HepG2 (cell line): ENCODE data around the gene CSPG5. TPM values are rescaled to one million over a fixed set of nuclear protein-coding genes. Genes with fewer than 3 reads are reported as not detected.

Experiments used
- ATAC-seq: fragments of 200-7000 bp; cut with Tn5 transposase; 3 replicates; pipeline ENCODE4 v1.9.1; 2020; ENCODE audit warnings: mild to moderate bottlenecking, moderate library complexity
- BruUV-seq: library from RNA; stranded (reverse); fragments of 400-500 nt; replicated peaks from 2 replicates; lab custom pipeline; 2021; lab: Mats Ljungman, UMichigan
- CTCF ChIA-PET: fragments of 300-600 bp; formaldehyde crosslinking; extraction: SDS; loops from one replicate; lab custom pipeline; 2021; ENCODE audit warnings: low total read pairs, inconsistent platforms, low intra/inter-chr PET ratio; lab: Yijun Ruan, JAX
- POLR2A ChIA-PET: fragments of 350-600 bp; sonication (Branson Sonifier 250); formaldehyde crosslinking; loops from one replicate; lab custom pipeline; 2020; ENCODE audit warnings: antibody characterized with exemption, inconsistent platforms; lab: Yijun Ruan, JAX
- DNase-seq: peaks from one replicate; pipeline ENCODE4 v3.0.0-alpha.2; 2015; ENCODE audit warnings: low spot score
- FAIRE-seq: peaks from 3 replicates; lab custom pipeline; 2011; peaks lifted over from hg19 to GRCh38; lab: Jason Lieb, UNC
- H2AFZ ChIP-seq: one replicate; pipeline ENCODE4 v1.6.1; 2011; ENCODE audit warnings: low read length, inconsistent platforms
- H3K27ac ChIP-seq: fragments of 300-600 bp; 3 replicates; pipeline ENCODE4 v1.8.0; 2011; ENCODE audit warnings: mixed run types, mild to moderate bottlenecking, mixed read lengths, low read length, inconsistent platforms; ENCODE audit not compliant: insufficient read depth; ENCODE audit errors: extremely low read length
- H3K27me3 ChIP-seq, 2 experiments: fragments of 200-600 bp in 1 of 2; 2 replicates in 1 of 2; 3 replicates in 1 of 2; pipeline versions ENCODE4 v1.6.0 to v1.8.0; 2011; ENCODE audit warnings: low read length in 2 of 2, mild to moderate bottlenecking in 2 of 2, moderate library complexity in 2 of 2, inconsistent platforms in 1 of 2; ENCODE audit not compliant: insufficient read depth in 2 of 2, control insufficient read depth in 1 of 2
- H3K36me3 ChIP-seq, 2 experiments: fragments of 200-600 bp in 1 of 2; replicated peaks in 1 of 2; 2 replicates in 1 of 2; 3 replicates in 1 of 2; pipeline versions ENCODE4 v1.5.1 to v1.8.0; 2011; ENCODE audit warnings: low read length in 2 of 2, inconsistent platforms in 1 of 2; ENCODE audit not compliant: insufficient read depth in 2 of 2, control insufficient read depth in 1 of 2
- H3K4me1 ChIP-seq: 2 replicates; pipeline ENCODE4 v1.5.1; 2012; ENCODE audit warnings: low read length, inconsistent platforms; ENCODE audit not compliant: insufficient read depth
- H3K4me2 ChIP-seq: 2 replicates; pipeline ENCODE4 v1.6.0; 2011; ENCODE audit warnings: low read depth, low read length, inconsistent platforms
- H3K4me3 ChIP-seq, 3 experiments: fragments of 200-600 bp in 1 of 3; sonication (generic), shearing (Covaris generic) in 1 of 3; replicated peaks in 1 of 3; 2 replicates each; pipeline ENCODE4 v1.5.1; 2011 to 2016; ENCODE audit warnings: low read length in 3 of 3, inconsistent platforms in 2 of 3, low read depth in 2 of 3, mild to moderate bottlenecking in 2 of 3, control low read depth in 1 of 3, mixed read lengths in 1 of 3; ENCODE audit not compliant: insufficient read depth in 1 of 3
- H3K79me2 ChIP-seq: one replicate; pipeline ENCODE4 v1.6.1; 2011; ENCODE audit warnings: low read length, inconsistent platforms; ENCODE audit not compliant: insufficient read depth
- H3K9ac ChIP-seq: 2 replicates; pipeline ENCODE4 v1.6.0; 2011; ENCODE audit warnings: mild to moderate bottlenecking, low read depth, low read length, inconsistent platforms; ENCODE audit not compliant: insufficient read depth
- H3K9me3 ChIP-seq: 2 replicates; pipeline ENCODE4 v1.5.1; 2012; ENCODE audit warnings: mild to moderate bottlenecking, low read length
- H4K20me1 ChIP-seq: 2 replicates; pipeline ENCODE4 v1.6.0; 2011; ENCODE audit warnings: inconsistent platforms, mild to moderate bottlenecking, low read length, moderate library complexity; ENCODE audit not compliant: insufficient read depth
- CENPX ChIP-seq: sonication (generic); formaldehyde crosslinking; IDR thresholded peaks from 2 replicates; pipeline ENCODE4 v1.9.0; 2021; ENCODE audit warnings: mild to moderate bottlenecking, missing genetic modification reagents, moderate library complexity
- FOXO4 ChIP-seq: sonication (generic); formaldehyde crosslinking; conservative IDR thresholded peaks from 2 replicates; pipeline ENCODE4 v1.8.1; 2023; ENCODE audit warnings: missing genetic modification reagents
- HOXA3 ChIP-seq: sonication (generic); formaldehyde crosslinking; IDR thresholded peaks from 2 replicates; pipeline ENCODE4 v1.5.0; 2020; ENCODE audit warnings: missing genetic modification reagents
- IRF2 ChIP-seq: IDR thresholded peaks from 2 replicates; pipeline ENCODE4 v1.6.1; 2018; ENCODE audit warnings: missing genetic modification reagents, missing compliant biosample characterization
- KAT2B ChIP-seq: fragments of 150-350 bp; IDR thresholded peaks from 2 replicates; pipeline ENCODE4 v1.6.1; 2014; ENCODE audit warnings: low read depth, low read length, borderline replicate concordance
- KLF12 ChIP-seq: sonication (generic); formaldehyde crosslinking; IDR thresholded peaks from 2 replicates; pipeline ENCODE4 v1.4.0; 2020; ENCODE audit warnings: missing genetic modification reagents, borderline replicate concordance
- NR2F1 ChIP-seq, 2 experiments: fragments of 450-650 bp in 1 of 2; formaldehyde crosslinking in 1 of 2; IDR thresholded peaks; 2 replicates each; pipeline versions ENCODE4 v1.5.0 to v1.6.1; 2016 to 2020; ENCODE audit warnings: mild to moderate bottlenecking in 1 of 2, missing compliant biosample characterization in 1 of 2, missing genetic modification reagents in 1 of 2, moderate library complexity in 1 of 2
- PHF21A ChIP-seq: sonication (generic); formaldehyde crosslinking; IDR thresholded peaks from 2 replicates; pipeline ENCODE4 v1.5.0; 2020; ENCODE audit warnings: mild to moderate bottlenecking, missing genetic modification reagents
- SALL1 ChIP-seq: sonication (generic); formaldehyde crosslinking; IDR thresholded peaks from 2 replicates; pipeline ENCODE4 v1.8.0; 2022; ENCODE audit warnings: mild to moderate bottlenecking, missing genetic modification reagents
- SMAD1 ChIP-seq: sonication (generic); formaldehyde crosslinking; IDR thresholded peaks from 2 replicates; pipeline ENCODE4 v1.4.0; 2020; ENCODE audit warnings: missing genetic modification reagents, low read depth, mild to moderate bottlenecking, borderline replicate concordance
- TEAD2 ChIP-seq: sonication (generic); formaldehyde crosslinking; IDR thresholded peaks from 2 replicates; pipeline ENCODE4 v1.9.0; 2021; ENCODE audit warnings: missing genetic modification reagents
- TEAD3 ChIP-seq: optimal IDR thresholded peaks from 2 replicates; pipeline ENCODE3; 2016; ENCODE audit warnings: borderline replicate concordance
- ZFP36L2 ChIP-seq: sonication (generic); formaldehyde crosslinking; IDR thresholded peaks from 2 replicates; pipeline ENCODE4 v1.4.0; 2020; ENCODE audit warnings: missing genetic modification reagents
- ZNF275 ChIP-seq: sonication (generic); formaldehyde crosslinking; IDR thresholded peaks from 2 replicates; pipeline ENCODE4 v1.8.0; 2022; ENCODE audit warnings: missing genetic modification reagents, mild to moderate bottlenecking, inconsistent platforms, borderline replicate concordance
- ZNF44 ChIP-seq: sonication (generic); formaldehyde crosslinking; IDR thresholded peaks from 2 replicates; pipeline ENCODE4 v1.5.1; 2020; ENCODE audit warnings: mild to moderate bottlenecking, missing genetic modification reagents
- ZNF546 ChIP-seq: sonication (generic); formaldehyde crosslinking; conservative IDR thresholded peaks from 2 replicates; pipeline ENCODE4 v1.8.1; 2023; ENCODE audit warnings: mild to moderate bottlenecking, missing genetic modification reagents
- ZNF563 ChIP-seq: sonication (generic); formaldehyde crosslinking; IDR thresholded peaks from 2 replicates; pipeline ENCODE4 v1.8.0; 2022; ENCODE audit warnings: mild to moderate bottlenecking, moderate library complexity, missing genetic modification reagents
- ZNF607 ChIP-seq: sonication (generic); formaldehyde crosslinking; IDR thresholded peaks from 2 replicates; pipeline ENCODE4 v1.5.1; 2020; ENCODE audit warnings: missing genetic modification reagents, mild to moderate bottlenecking, borderline replicate concordance
- ZNF749 ChIP-seq: sonication (generic); formaldehyde crosslinking; IDR thresholded peaks from 2 replicates; pipeline ENCODE4 v1.8.0; 2022; ENCODE audit warnings: mild to moderate bottlenecking, missing genetic modification reagents, moderate library complexity, borderline replicate concordance
- ZNF883 ChIP-seq: sonication (generic); formaldehyde crosslinking; IDR thresholded peaks from 2 replicates; pipeline ENCODE4 v1.5.1; 2020; ENCODE audit warnings: mild to moderate bottlenecking, missing genetic modification reagents; ENCODE audit errors: not compliant biosample characterization
- WGBS: methylation state at CpG from one replicate; pipeline ENCODE4 v1.1.6; 2017; ENCODE audit warnings: low lambda C conversion rate; 5-methylcytosine and 5-hydroxymethylcytosine counted together
- in situ Hi-C: cut with HindIII; loops from 2 replicates; pipeline ENCODE4 v1.10.0; 2017; ENCODE audit warnings: low pct_unique_long_range_greater_than_20kb; ENCODE audit not compliant: extremely low pct_ligation_motif_present
- intact Hi-C: fragments of 100-400 bp; cut with micrococcal nuclease; formaldehyde crosslinking; loops from one replicate; pipeline ENCODE4 v1.10.0; 2022; ENCODE audit not compliant: unreplicated experiment
- polyA plus RNA-seq, 8 experiments: library from polyadenylated mRNA; depleted of rRNA in 3 of 8; stranded (reverse) in 7 of 8; unstranded in 1 of 8; fragments of >200 nt; fragmentation: Illumina TruSeq in 4 of 8; extraction: Trizol in 4 of 8; gene quantifications; 2 replicates each; pipeline versions ENCODE4 v1.2.1 to v1.2.3, GENCODE V29; 2011 to 2016; ENCODE audit warnings: low read depth in 4 of 8, missing spikeins in 1 of 8, mixed read lengths in 1 of 8; ENCODE audit not compliant: insufficient read depth in 1 of 8
- total RNA-seq, 5 experiments: library from RNA; depleted of rRNA; stranded (reverse); fragments of >200 nt; fragmentation: Illumina TruSeq; extraction: Trizol; gene quantifications; 2 replicates each; pipeline ENCODE4 v1.2.3, GENCODE V29; 2016; ENCODE audit warnings: low read depth in 1 of 5

CSPG5 gene
- total and polyA plus RNA-seq, 2 of the 13 experiments (the other 11 are each of a cell fraction or from before 2014, with no cell fraction given): 0.07 to 0.15 TPM

- TF ChIP-seq NR2F1 (CRISPR knock-in tag; IDR thresholded peaks at IDR 0.05) (0 out of 4 replicates have a peak, but pooled peaks of 1 of the 2 experiments have one; percentile 23), ZNF275 (no peak), SMAD1 (no peak), PHF21A (no peak), TEAD3 (peak; percentile 85), ZNF44 (CRISPR knock-in tag) (no peak), ZNF563 (CRISPR knock-in tag) (no peak), SALL1 (peak; percentile 37; the same call in 1 of the 2 replicates), KAT2B (peak; percentile 92)
These were observed 63.6 kb downstream of the CSPG5 start (continued) for GRCh38 chr3:47515100-47515499.

DNA sequence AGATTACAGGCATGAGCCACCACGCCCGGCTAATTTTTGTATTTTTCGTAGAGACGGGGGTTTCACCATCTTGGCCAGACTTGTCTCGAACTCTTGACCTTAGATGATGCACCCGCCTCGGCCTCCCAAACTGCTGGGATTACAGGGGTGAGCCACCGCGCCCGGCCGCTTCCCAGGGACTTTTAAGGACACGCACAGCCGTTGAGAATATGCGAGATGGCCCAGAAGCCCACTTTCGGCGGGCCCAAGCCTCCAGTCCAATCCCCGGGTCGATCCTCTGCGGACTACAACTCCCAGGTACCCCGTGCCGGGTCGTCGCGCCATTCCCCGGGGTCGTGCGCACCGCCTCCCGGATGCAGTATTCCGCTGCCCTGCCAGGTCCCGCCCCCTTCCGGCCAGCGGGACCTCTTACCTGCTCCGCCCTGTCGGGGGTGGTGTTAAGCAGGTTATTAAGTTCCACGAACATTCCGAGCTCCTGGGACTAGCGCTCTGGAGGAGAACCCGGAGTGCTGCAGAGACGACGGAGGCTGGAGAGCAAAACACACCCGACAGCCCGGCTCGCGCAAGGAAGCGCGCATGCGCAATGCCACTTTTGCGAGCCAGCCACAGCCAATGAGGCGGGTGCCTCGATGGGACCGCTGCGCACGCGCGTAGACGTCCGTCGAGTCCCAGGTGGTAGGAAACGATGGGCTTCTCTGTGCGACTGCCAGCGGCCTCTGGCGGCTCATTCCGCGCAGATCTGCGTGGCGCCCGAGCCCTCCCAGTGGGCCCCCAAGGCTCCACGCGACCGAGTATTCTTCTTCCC, 65.3 kb downstream of the CSPG5 start, which contains the start of gene ELP6:
ELP6 (minus strand) TSS at position 588 of the 805 bp plus-strand sequence; CDS start at position 466, 122 bp downstream.
- BruUV-seq: TSS peak; percentile 96
- intact Hi-C loops: loop anchor here (1.0 to 5.0 kb wide), 3 partner anchors 36 to 92 kb away; partner anchors contain the start of gene SCAP
- peak; percentile 98 for ATAC-seq
- peak within 1 kb of the TSS; percentile 99 for H3K4me2 ChIP-seq
- H3K4me1 ChIP-seq: peaks cover 40% of the 10 kb centered on the region
- H3K27ac ChIP-seq: peak within 1 kb of the TSS; percentile 97
- peak; percentile 48 for FAIRE-seq
- H3K27me3 ChIP-seq: no peaks in the 10 kb centered on the region; a peak in 1 of 5 replicates
- peak within 1 kb of the TSS; percentile 89 for H2AFZ ChIP-seq
- CTCF ChIA-PET: interaction anchor here (2.1 kb wide), 1 partner anchor 92 kb away, joined by 16 read pairs; no protein-coding TSS in a partner anchor
- POLR2A ChIA-PET: no interaction called here
- peak within 1 kb of the TSS; percentile 88 for H3K9ac ChIP-seq
- peaks cover 2 to 10% of the 10 kb centered on the region in 2 experiments; a peak in 2 of 5 replicates for H3K36me3 ChIP-seq
- no peaks in the 10 kb centered on the region for H3K9me3 ChIP-seq
- H3K4me3 ChIP-seq: peak within 1 kb of the TSS; percentile 77 to 87 (median 86)
- peak; percentile 91 for DNase-seq
- in situ Hi-C loops: loop anchor here (5.0 kb wide), 1 partner anchor 91 kb away; no protein-coding TSS in a partner anchor
- H4K20me1 ChIP-seq: no peaks in the 10 kb centered on the region
- WGBS: 1% methylated on average over 27 of the region's 71 CpGs
- H3K79me2 ChIP-seq: peaks cover 15% of the 10 kb centered on the region
- no peak for TF ChIP-seq CENPX (CRISPR knock-in tag)
- peak; percentile 70; the same call in 1 of the 2 replicates for TF ChIP-seq ZNF607 (CRISPR knock-in tag)
- peak; percentile 68 for TF ChIP-seq HOXA3 (CRISPR knock-in tag)
- TF ChIP-seq KLF12 (CRISPR knock-in tag): no peak; the same call in 1 of the 2 replicates
- TF ChIP-seq ZFP36L2 (CRISPR knock-in tag): no peak
- TF ChIP-seq ZNF883 (CRISPR knock-in tag): peak; percentile 59
- TF ChIP-seq TEAD2 (CRISPR knock-in tag): 0 out of 2 replicates have a peak, but pooled peaks have one; percentile 38
- no peak for TF ChIP-seq ZNF546 (CRISPR knock-in tag)
- TF ChIP-seq ZNF749 (CRISPR knock-in tag): no peak
- no peak for TF ChIP-seq FOXO4
- peak; percentile 89 for TF ChIP-seq IRF2 (CRISPR knock-in tag)
